Renal pelvis (tissue), 4 donors: ENCODE measurements around the gene ZDHHC21. TPM values are rescaled to one million over a fixed set of nuclear protein-coding genes. Genes with fewer than 3 reads are reported as not detected.
A peak's percentile ranks its signal among the peaks of the same experiment; 100 is the strongest.
"Not testable (repeated sequence)": the region's sequence is repeated elsewhere in the genome, so short reads cannot be mapped to it uniquely, and the experiment has no call there.

Experiments used
- DNase-seq: peaks from one replicate; pipeline ENCODE4 v3.0.0-alpha.2; 2013
- polyA plus RNA-seq, 3 donors: library from polyadenylated mRNA; unstranded; fragments of 120-200 nt; gene quantifications; one replicate each; pipeline ENCODE4 v1.2.1, GENCODE V29; 2013; ENCODE audit not compliant: insufficient read length in 3 of 3

Gene ZDHHC21
- polyA plus RNA-seq, 3 donors = 14.0 to 23.1 (median 19.5) TPM

- no peak for DNase-seq
These were observed 2.1 kb downstream of the ZDHHC21 start for GRCh38 chr9:14690948-14691730.

- no peak for DNase-seq
These were observed 6.1 kb downstream of the ZDHHC21 start for GRCh38 chr9:14687042-14687719.

GRCh38 chr9:14686168-14686567 is 7.1 kb downstream of the ZDHHC21 start:
- no peak for DNase-seq

GRCh38 chr9:14682616-14683015 is 10.6 kb downstream of the ZDHHC21 start:
- not testable (repeated sequence) for DNase-seq

DNA sequence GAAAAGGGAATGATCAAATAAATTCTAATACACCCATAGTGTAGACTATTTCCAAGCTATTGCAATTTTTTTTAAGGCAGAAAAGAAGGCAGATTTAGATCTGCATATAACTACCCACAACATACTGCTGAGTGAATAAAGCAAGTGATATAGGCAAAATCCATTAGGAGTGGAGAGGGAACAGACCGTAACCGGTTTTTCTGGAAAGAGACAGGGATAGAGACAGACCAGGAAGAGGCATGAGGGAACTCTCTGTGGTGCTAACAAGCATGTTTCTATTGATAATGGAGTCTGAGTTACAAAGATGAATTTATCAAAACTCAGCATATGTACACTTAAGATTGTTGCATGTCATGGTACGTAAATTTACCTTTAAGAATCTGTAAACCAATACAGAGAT is 14.5 kb downstream of the ZDHHC21 start:
- no peak for DNase-seq

DNA sequence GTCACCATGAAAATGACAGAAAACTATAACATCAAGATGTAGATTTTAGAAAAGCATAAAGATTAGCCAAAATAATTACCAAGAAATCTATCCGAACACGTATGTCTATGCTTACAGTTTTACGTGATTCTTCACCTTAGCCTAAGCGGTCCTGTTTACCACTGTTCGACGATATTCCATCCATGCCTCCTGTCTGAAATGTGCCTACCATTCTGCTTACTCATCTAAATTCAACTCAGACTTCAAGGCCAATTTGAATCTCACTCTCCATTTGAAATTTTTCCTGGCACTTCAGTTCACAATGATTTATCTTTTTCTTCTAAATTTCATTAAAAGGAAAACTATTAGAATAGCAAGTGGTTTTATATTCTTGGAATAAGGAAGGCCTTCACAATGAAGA is 15.4 kb downstream of the ZDHHC21 start:
- no peak for DNase-seq

DNA sequence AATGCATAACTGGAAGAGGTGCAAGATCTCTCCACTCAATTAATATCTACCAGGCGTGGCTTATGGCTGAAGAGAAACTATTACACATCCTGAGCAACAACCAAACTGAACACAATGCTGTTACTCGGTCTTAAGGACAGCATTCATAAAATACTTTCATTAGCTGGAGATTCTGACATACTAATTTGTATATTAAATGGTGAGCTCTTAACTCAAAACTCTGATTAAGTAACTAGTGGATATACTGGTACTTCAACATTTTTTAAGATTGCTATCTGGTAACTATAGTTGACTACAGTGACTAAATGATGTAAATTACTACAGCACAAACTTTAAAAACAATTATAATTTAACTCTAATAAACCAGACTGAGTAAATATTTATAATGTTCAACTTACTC is 15.8 kb downstream of the ZDHHC21 start:
- no peak for DNase-seq

DNA sequence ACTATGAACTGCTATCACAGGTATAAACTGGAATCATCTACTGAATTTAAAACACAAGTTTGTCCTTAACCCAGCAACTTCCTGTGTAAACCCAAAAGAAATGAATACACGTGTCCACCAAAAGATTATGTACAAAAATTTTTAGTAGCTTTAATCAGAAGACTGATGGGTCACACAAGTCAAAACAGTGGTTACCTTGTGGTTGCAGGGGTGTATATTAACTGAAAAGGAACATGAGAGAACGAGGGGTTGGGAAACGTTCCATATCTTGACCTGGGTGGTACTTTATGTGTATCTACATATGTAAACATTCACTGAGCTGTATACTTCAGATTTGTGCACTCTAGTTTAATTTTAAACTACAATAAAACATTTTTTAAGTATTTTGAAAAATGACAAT is 18.6 kb downstream of the ZDHHC21 start:
- DNase-seq = no peak

- DNase-seq = no peak
These were observed 21.9 kb downstream of the ZDHHC21 start for GRCh38 chr9:14671377-14671776.

GRCh38 chr9:14670718-14671117 is 22.5 kb downstream of the ZDHHC21 start:
- DNase-seq = no peak

DNA sequence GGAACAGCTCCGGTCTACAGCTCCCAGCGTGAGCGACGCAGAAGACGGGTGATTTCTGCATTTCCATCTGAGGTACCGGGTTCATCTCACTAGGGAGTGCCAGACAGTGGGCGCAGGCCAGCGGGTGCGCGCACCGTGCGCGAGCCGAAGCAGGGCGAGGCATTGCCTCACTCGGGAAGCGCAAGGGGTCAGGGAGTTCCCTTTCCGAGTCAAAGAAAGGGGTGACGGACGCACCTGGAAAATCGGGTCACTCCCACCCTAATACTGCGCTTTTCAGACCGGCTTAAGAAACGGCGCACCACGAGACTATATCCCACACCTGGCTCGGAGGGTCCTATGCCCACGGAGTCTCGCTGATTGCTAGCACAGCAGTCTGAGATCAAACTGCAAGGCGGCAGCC is 29.2 kb downstream of the ZDHHC21 start:
- DNase-seq = not testable (repeated sequence)

DNA sequence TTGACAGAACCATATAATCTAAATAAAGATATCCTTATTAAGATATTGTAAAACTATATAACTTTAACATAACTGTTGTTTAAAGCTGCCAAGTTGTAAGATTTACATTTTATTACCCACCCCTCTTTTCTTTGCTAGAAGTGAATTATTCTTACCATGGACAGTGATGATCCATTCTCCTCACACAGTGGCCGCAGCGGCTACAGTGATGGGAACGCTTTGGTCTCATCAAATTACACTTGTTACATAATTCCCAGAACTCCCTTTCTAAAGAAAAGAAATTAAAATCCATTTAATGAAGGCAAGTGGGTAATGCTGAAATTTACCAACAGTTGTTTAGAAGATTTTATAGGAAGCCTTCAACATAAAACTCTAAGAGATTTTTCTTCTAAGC is 31.2 kb downstream of the ZDHHC21 start:
- DNase-seq = no peak

- peak; percentile 11 for DNase-seq
These were observed 31.7 kb downstream of the ZDHHC21 start for GRCh38 chr9:14661421-14662059.

- DNase-seq = no peak
These were observed 32.5 kb downstream of the ZDHHC21 start for GRCh38 chr9:14660721-14661120.

DNA sequence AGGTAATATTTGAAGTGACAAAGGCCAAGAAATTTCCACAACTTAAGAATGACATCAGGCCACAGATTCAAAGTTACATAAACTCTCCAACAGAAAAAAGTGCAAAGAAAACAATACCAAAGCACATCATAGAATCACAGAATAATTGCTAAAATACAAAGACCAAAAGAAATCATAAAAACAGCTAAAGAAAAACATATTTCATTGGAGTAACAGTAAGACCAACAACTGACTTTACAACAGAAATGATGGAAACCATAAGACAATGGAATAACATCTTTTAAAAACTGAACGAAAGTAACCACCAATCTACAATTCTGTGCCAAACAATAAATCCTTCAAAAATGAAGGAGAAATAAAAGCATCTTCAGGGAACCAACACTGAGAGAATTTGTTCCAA is 38.3 kb downstream of the ZDHHC21 start:
- peak; percentile 1 for DNase-seq

GRCh38 chr9:14653511-14653910 is 39.7 kb downstream of the ZDHHC21 start:
- no peak for DNase-seq

DNA sequence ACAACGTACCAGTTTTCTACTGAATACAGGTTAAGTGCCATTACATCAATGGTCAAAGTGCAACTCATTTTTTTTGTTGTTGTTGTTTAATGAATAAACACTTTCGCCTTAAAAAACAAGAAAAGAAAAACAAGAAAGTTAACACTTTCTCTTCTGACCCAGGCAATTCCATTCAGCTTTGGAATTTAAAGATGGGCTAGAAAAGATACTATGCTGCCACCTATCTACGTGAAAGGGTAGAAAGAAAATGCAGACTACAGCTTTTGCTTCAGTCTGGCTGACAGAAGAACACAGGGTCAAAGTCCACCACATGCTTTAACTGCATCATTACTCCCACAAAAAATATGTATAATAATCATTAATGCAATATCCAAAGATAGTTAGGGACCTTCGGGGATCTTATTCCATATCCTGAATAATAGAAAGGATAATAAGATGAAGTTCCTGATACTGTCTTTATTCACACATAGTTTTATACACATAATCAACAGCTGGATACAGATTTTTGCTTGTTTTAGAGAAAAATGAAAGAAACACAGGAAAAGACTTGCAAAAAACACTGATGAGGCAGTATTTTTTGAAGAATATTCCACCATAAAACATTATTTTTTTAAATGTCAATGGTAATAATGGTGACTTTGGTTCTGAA is 40.4 kb downstream of the ZDHHC21 start:
- peak; percentile 12 for DNase-seq

GRCh38 chr9:14650596-14650995 is 42.6 kb downstream of the ZDHHC21 start:
- no peak for DNase-seq

GRCh38 chr9:14645648-14646047 is 47.6 kb downstream of the ZDHHC21 start:
- DNase-seq = no peak

- no peak for DNase-seq
These were observed 52.3 kb downstream of the ZDHHC21 start for GRCh38 chr9:14640967-14641366.

DNA sequence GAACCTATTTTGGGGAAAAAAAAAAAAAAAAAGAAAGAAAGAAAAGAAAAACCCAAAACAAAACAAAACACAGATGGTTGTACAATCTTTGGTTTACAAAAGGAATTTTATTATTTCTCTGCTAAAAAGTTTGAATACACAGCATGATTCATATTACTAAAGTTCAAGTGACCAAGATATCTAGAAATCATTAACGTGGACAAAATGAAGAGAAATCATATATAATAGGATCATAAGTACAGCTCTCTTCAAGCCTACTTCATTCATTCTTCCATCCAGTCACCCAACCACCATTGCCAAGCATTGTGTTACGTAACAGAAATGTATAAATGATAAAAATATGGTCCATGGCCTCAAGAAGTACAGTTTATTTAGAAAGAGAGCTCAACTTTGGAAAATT is 52.9 kb downstream of the ZDHHC21 start:
- DNase-seq = no peak

DNA sequence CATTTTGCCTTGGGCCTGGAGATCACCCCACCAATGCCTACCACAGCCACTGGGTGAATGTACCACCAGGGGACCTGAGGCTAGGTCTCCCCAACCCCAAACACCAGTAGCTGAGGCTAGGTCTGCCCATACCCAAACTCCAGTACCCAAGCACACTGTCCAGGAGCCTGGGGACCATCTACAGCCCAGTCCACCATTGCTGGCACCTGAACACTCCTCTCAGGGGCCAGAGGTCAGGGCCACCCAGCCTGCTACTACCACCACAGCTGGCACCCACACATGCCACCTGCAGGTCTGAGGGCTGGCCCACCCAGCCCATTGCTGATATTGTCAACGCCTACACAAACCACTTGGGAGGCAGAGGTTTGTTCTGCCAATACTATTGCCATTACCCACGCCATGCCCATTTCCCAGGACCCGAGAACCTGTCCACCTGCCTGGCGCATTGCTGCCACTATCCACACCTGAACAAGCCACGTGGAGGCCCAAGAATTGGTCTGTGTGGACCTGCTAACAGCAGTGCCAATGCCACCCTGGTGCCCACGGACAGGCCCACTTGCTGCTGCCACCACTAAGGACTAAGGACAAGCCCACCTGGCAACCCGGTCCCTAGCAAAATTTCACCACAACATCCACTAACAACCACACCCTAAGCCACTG is 59.2 kb downstream of the ZDHHC21 start:
- no peak for DNase-seq
